Stimulated activated CD4-positive, alpha-beta T cell treated with anti-CD3 and anti-CD28 coated beads, Interleukin-12 subunit alpha, Interleukin-12 subunit beta, amount 100 ng/mL, for 4 hours (primary cell): Measurements from ENCODE around the gene RNF126.
"Not testable (repeated sequence)": the region's sequence is repeated elsewhere in the genome, so short reads cannot be mapped to it uniquely, and the experiment has no call there.

Experiments used
- DNase-seq: peaks from one replicate; pipeline ENCODE4 v3.0.0-alpha.2; 2020

Gene RNF126

DNA sequence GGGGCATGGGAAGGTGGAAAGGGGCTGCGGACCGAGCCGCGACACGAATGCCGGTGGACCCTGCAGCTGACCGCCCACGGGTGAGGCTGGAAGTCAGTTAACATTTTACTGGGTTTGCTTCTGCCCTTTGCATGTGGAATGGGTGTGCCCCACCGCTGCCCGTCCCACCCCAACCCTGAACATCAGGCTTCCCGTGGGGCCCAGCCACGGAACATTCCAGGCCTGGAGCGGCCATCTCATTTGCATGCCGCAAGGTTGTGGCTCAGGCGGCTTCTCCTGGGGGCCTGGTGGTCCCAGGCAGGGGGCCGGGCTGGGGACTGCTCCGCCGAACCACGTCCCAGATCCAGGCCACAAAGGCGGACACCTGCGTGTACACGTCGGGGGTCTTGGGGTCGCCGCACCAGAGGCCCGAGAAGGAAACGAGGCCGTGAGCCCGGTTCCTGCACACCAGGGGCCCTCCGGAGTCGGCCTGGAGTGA, 22.5 kb upstream of the RNF126 start:
- DNase-seq: no peak

DNA sequence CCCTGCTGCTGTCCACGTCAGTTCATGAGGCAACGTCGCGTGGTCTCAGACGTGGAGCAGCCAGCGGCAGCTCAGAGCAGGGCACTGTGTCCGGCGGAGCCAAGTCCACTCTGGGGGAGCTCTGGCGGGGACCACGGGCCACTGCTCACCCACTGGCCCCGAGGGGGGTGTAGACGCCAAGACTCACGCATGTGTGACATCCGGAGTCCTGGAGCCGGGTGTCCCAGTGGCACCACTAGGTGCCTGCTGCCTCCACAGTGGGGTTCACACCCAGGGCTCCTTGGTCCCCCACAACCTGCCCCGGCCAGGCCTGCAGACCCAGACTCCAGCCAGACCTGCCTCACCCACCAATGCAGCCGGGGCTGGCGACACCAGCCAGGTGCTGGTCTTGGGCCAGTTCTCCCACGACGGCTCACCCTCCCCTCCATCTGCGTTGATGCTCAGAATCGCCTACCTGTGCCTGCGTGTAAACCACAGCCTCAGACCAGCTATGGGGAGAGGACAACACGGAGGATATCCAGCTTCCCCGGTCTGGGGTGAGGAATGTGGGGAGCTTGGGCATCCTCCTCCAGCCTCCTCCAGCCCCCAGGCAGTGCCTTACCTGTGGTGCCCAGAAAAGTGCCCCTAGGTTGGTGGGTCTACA, 19.8 kb upstream of the RNF126 start:
- DNase-seq: no peak

DNA sequence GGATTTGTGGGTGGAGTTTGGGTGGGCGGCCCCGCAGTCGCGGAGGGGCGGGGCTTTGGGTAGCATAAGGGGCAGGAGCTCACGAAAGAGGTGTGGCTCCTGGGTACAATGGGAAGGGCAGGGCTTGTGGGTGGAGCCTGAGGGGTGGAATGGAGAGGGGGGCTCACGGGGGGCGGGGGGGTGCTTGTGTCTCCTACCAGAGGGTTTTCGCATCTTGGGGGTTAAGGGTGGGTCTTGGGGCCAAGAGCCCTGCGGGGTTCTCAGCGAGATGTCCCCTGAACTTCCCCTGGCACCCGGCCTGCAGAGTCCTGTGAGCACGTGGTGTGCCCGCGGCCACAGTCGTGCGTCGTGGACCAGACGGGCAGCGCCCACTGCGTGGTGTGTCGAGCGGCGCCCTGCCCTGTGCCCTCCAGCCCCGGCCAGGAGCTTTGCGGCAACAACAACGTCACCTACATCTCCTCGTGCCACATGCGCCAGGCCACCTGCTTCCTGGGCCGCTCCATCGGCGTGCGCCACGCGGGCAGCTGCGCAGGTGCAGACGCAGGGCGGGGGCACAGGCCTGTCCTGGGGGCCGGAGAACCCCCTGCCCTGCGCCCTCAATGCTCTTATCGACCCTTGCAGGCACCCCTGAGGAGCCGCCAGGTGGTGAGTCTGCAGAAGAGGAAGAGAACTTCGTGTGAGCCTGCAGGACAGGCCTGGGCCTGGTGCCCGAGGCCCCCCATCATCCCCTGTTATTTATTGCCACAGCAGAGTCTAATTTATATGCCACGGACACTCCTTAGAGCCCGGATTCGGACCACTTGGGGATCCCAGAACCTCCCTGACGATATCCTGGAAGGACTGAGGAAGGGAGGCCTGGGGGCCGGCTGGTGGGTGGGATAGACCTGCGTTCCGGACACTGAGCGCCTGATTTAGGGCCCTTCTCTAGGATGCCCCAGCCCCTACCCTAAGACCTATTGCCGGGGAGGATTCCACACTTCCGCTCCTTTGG, 18.3 kb upstream of the RNF126 start:
- DNase-seq: peak; percentile 93

- DNase-seq: peak; percentile 100
Observed at GRCh38 chr19:680287-681028, 17.4 kb upstream of the RNF126 start.

GRCh38 chr19:679418-680286, 16.6 kb upstream of the RNF126 start:
- DNase-seq: peak; percentile 39

DNA sequence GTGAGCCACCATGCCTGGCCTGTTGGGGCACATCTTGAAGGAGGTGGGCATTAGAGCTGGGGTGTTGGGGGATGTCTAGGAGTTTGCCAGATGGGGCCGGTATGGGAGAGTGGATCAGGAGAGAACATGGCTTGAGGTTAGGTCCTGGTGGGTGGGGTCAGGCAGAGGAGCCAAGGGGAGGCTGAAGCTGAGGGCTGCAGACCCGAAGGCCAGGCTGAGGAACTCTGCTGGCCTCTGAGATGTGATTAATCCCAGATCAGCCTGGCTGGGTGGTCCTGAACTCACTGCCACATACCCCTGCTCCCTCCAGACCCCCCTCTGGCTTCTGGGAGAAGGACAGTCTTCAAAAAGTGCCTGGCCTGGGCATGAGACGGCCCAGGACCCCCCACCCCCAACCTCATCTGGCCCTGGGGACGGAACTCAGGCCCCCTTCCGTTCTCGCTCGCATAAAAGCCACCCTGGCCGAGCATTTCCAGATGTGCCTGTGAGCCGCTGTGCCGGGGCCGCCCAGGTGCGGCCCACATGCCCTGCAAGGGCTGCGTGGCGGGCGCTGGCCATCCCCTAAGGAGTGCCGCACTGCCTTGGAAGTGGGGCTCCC, 15.9 kb upstream of the RNF126 start:
- DNase-seq: no peak

DNA sequence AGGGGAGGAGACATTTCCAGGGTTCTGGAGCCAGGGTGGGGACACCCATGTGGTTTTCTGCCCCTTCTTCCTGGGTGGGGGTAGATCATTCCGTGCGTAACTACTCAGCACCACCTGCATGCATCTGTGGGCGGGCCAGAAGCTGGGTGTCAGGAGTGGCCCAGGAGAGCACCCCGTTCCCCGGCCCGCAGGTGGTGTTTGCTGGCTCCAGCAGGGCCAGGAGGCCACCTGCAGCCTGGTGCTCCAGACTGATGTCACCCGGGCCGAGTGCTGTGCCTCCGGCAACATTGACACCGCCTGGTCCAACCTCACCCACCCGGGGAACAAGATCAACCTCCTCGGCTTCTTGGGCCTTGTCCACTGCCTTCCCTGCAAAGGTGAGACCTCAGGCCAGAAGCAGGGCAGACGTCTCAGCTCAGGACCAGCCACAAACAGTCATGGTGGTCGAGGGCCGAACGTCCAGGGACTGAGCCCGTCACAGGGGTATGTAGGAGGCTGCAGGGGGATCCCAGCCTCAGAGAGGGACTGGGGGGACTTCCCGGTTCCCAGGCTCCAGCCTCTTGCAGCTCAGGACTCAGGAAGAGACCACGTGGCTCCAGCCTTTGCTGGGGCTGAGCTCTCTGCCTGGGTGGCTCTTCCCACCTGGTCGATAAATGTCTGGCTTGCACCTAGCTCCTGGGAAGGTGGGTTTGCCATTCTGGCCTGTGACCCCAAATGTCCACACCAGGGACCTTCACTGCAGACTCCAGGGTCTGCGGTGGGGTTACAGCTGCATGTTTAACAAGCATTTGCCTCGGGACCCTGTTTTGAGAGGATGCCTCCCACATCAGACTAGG, 14.8 kb upstream of the RNF126 start:
- no peak for DNase-seq

DNA sequence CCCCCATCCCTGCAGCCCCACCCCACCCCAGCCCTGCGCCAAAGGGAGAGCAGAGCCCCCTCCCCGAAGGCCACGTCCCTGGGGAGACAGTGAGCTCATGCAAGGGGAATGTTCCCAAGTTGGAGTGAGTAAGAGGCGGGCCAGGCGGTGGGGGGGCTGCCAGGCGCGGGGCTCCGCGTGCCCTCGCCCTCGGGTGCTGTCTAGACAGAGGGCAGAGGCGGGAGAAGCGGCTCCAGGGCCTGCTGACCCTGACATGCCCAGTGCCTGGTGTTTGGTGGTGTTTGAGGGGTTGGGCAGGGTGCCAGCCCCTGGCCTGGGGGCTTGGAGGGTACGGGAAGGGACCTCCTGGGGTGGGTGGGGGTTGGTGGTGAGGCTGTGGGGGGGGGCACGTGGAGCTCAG, 14.2 kb upstream of the RNF126 start:
- DNase-seq: no peak

- no peak for DNase-seq
Observed at GRCh38 chr19:676339-677105, 13.5 kb upstream of the RNF126 start, which contains the start of gene FSTL3. TSS of gene FSTL3 (plus strand) at chr19:676392. CDS start at chr19:676424, 32 bp downstream.

GRCh38 chr19:676007-676338, 13.0 kb upstream of the RNF126 start:
- no peak for DNase-seq

DNA sequence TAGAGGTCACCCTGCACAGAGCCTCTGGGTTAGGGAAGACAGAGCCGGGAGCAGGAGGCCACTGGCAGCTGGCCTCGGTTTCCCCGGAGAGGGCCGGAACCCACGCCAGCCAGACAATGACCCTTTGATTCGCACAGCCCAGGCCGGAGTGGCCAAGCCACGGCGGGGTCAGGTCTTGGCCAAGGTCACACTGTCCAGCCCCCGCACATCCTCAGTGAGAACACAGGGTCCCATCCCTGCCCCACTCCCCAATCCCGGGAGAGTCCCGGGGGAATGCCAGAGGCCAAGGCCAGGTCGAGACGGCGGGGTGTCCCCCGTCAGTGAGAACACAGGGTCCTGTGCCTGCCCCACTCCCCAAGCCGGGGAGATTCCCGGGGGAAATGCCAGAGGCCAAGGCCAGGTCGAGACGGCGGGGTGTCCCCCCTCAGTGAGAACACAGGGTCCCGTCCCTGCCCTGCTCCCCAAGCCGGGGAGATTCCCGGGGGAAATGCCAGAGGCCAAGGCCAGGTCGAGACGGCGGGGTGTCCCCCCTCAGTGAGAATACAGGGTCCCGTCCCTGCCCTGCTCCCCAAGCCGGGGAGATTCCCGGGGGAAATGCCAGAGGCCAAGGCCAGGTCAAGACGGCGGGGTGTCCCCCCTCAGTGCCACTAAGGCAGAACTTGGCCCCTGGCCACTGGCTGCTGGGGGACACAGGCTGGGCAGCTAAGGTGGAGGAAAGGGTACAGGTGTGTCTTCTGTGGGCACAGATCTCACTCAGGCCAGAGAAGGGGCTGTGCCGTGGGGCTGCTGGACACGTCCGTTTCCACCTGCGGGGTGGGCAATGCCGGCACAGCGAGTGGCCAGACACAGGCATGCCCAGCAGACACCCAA, 11.5 kb upstream of the RNF126 start:
- DNase-seq: no peak

GRCh38 chr19:670609-671075, 7.6 kb upstream of the RNF126 start:
- DNase-seq: no peak

GRCh38 chr19:668675-669434, 5.8 kb upstream of the RNF126 start:
- DNase-seq: not testable (repeated sequence)

DNA sequence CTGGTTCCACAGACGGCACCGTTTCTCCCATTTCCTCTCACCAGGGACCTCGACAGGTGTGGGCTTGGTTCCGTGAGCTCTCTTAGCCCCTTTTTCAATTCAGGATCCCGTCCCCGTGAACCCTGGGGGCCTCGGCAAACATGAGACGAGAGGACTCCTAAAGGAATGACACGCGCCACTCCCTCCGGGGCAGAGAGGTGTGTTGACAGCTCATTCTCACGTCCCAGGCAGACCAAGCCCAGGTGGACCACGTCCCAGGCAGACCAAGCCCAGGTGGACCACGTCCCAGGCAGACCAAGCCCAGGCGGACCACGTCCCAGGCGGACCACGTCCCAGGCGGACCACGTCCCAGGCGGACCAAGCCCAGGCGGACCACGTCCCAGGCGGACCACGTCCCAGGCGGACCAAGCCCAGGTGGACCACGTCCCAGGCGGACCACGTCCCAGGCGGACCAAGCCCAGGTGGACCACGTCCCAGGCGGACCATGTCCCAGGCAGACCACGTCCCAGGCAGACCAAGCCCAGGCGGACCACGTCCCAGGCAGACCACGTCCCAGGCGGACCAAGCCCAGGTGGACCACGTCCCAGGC, 4.1 kb upstream of the RNF126 start:
- not testable (repeated sequence) for DNase-seq

GRCh38 chr19:664913-665443, 2.0 kb upstream of the RNF126 start:
- peak; percentile 84 for DNase-seq

GRCh38 chr19:663682-664117, 686 bp upstream of the RNF126 start:
- no peak for DNase-seq

- DNase-seq: peak; percentile 69
Observed at GRCh38 chr19:662207-662961, 630 bp downstream of the RNF126 start.
